ENCODE measurements around the gene PRRG2.

The PRRG2 gene

GRCh38 chr19:49541914-49542313, 39.2 kb upstream of the PRRG2 start:
- no peak for TF ChIP-seq CTCF (conservative IDR thresholded peaks at IDR 0.05; ENCODE audit: low read length)
- TF ChIP-seq EZH2phosphoT487 (IDR thresholded peaks at IDR 0.05; ENCODE audit: borderline replicate concordance), result no peak
- H3K4me1 ChIP-seq (ENCODE audit: insufficient read depth, low read length, poor library complexity, severe bottlenecking), result no peaks in the 10 kb centered on the region
- H3F3A ChIP-seq (ENCODE audit: low read depth), result no peaks in the 10 kb centered on the region
- H3K9me3 ChIP-seq (ENCODE audit: insufficient read depth, low read depth, low read length), result no peaks in the 10 kb centered on the region
- H3K9me2 ChIP-seq (replicated peaks; ENCODE audit: low read depth, low read length), result no peaks in the 10 kb centered on the region
- no peak overlapping the region for H3K4me3 ChIP-seq (ENCODE audit: low read length, poor library complexity, severe bottlenecking)
- H3K27me3 ChIP-seq (ENCODE audit: insufficient read depth, low read length, poor library complexity, severe bottlenecking), result no peaks in the 10 kb centered on the region
- no peaks in the 10 kb centered on the region for H3K36me3 ChIP-seq (ENCODE audit: insufficient read depth, low read length)
- H4K20me1 ChIP-seq (ENCODE audit: insufficient read depth, low read length, poor library complexity, severe bottlenecking), result no peaks in the 10 kb centered on the region
- H3K9ac ChIP-seq (ENCODE audit: low read depth, low read length, poor library complexity, severe bottlenecking), result no peak overlapping the region
- no peak overlapping the region for H3K4me2 ChIP-seq (ENCODE audit: low read depth, low read length, poor library complexity, severe bottlenecking)
- no peak overlapping the region for H2AFZ ChIP-seq (ENCODE audit: low read length)
- no peaks in the 10 kb centered on the region for H3K79me2 ChIP-seq (ENCODE audit: insufficient read depth, low read length)

GRCh38 chr19:49542446-49542845, 38.7 kb upstream of the PRRG2 start:
- no peak for TF ChIP-seq EZH2phosphoT487 (IDR thresholded peaks at IDR 0.05; ENCODE audit: borderline replicate concordance)
- TF ChIP-seq CTCF (conservative IDR thresholded peaks at IDR 0.05; ENCODE audit: low read length), result no peak
- H3F3A ChIP-seq (ENCODE audit: low read depth), result no peaks in the 10 kb centered on the region

GRCh38 chr19:49543032-49543431, 38.1 kb upstream of the PRRG2 start:
- no peaks in the 10 kb centered on the region for H3F3A ChIP-seq (ENCODE audit: low read depth)
- H2AFZ ChIP-seq (ENCODE audit: low read length), result no peak overlapping the region
- no peaks in the 10 kb centered on the region for H3K27me3 ChIP-seq (ENCODE audit: insufficient read depth, low read length, poor library complexity, severe bottlenecking)
- no peaks in the 10 kb centered on the region for H3K9me2 ChIP-seq (replicated peaks; ENCODE audit: low read depth, low read length)
- TF ChIP-seq EZH2phosphoT487 (IDR thresholded peaks at IDR 0.05; ENCODE audit: borderline replicate concordance) (no peak), CTCF (conservative IDR thresholded peaks at IDR 0.05; ENCODE audit: low read length) (no peak)
- no peak overlapping the region for H3K4me3 ChIP-seq (ENCODE audit: low read length, poor library complexity, severe bottlenecking)
- H4K20me1 ChIP-seq (ENCODE audit: insufficient read depth, low read length, poor library complexity, severe bottlenecking), result no peaks in the 10 kb centered on the region
- H3K4me2 ChIP-seq (ENCODE audit: low read depth, low read length, poor library complexity, severe bottlenecking), result no peak overlapping the region
- H3K4me1 ChIP-seq (ENCODE audit: insufficient read depth, low read length, poor library complexity, severe bottlenecking), result no peaks in the 10 kb centered on the region
- H3K79me2 ChIP-seq (ENCODE audit: insufficient read depth, low read length), result no peaks in the 10 kb centered on the region
- H3K9ac ChIP-seq (ENCODE audit: low read depth, low read length, poor library complexity, severe bottlenecking), result no peak overlapping the region
- no peaks in the 10 kb centered on the region for H3K9me3 ChIP-seq (ENCODE audit: insufficient read depth, low read depth, low read length)
- no peaks in the 10 kb centered on the region for H3K36me3 ChIP-seq (ENCODE audit: insufficient read depth, low read length)

More at GRCh38 chr19:49542446-49542845, 38.7 kb upstream of the PRRG2 start:
- H3K79me2 ChIP-seq (ENCODE audit: insufficient read depth, low read length), result no peaks in the 10 kb centered on the region
- H3K9me2 ChIP-seq (replicated peaks; ENCODE audit: low read depth, low read length), result no peaks in the 10 kb centered on the region
- H3K9ac ChIP-seq (ENCODE audit: low read depth, low read length, poor library complexity, severe bottlenecking), result no peak overlapping the region
- H3K27me3 ChIP-seq (ENCODE audit: insufficient read depth, low read length, poor library complexity, severe bottlenecking), result no peaks in the 10 kb centered on the region
- no peak overlapping the region for H3K4me2 ChIP-seq (ENCODE audit: low read depth, low read length, poor library complexity, severe bottlenecking)
- no peaks in the 10 kb centered on the region for H3K4me1 ChIP-seq (ENCODE audit: insufficient read depth, low read length, poor library complexity, severe bottlenecking)
- no peaks in the 10 kb centered on the region for H3K9me3 ChIP-seq (ENCODE audit: insufficient read depth, low read depth, low read length)
- H2AFZ ChIP-seq (ENCODE audit: low read length), result no peak overlapping the region
- H3K36me3 ChIP-seq (ENCODE audit: insufficient read depth, low read length), result no peaks in the 10 kb centered on the region
- H3K4me3 ChIP-seq (ENCODE audit: low read length, poor library complexity, severe bottlenecking), result no peak overlapping the region
- H4K20me1 ChIP-seq (ENCODE audit: insufficient read depth, low read length, poor library complexity, severe bottlenecking), result no peaks in the 10 kb centered on the region
